Mesenchymal stem cell (in vitro differentiated cells and primary cell): ENCODE measurements around the gene TLL1.

Experiments used
- DNase-seq: peaks from one replicate; pipeline ENCODE4 v3.0.0-alpha.2; 2013
- H2AFZ ChIP-seq: one replicate; pipeline ENCODE4 v1.6.1; 2013; ENCODE audit warnings: low read depth, mild to moderate bottlenecking, control low read depth, inconsistent platforms, low read length, moderate library complexity
- H2AK5ac ChIP-seq: 2 replicates; pipeline ENCODE4 v1.6.1; 2013; ENCODE audit warnings: low read length, moderate library complexity, mild to moderate bottlenecking, inconsistent platforms; ENCODE audit not compliant: severe bottlenecking
- H2BK120ac ChIP-seq: one replicate; pipeline ENCODE4 v1.6.1; 2013; ENCODE audit warnings: low read depth, mild to moderate bottlenecking, inconsistent platforms, low read length, moderate library complexity
- H2BK12ac ChIP-seq, 2 experiments: one replicate each; pipeline ENCODE4 v1.6.1; 2013; ENCODE audit warnings: inconsistent platforms in 2 of 2, low read length in 2 of 2, mild to moderate bottlenecking in 2 of 2, moderate library complexity in 2 of 2, control low read depth in 1 of 2
- H2BK15ac ChIP-seq: one replicate; pipeline ENCODE4 v1.6.1; 2013; ENCODE audit warnings: mild to moderate bottlenecking, low read depth, inconsistent platforms; ENCODE audit not compliant: poor library complexity, severe bottlenecking
- H2BK5ac ChIP-seq: 2 replicates; pipeline ENCODE4 v1.6.1; 2013; ENCODE audit warnings: low read depth, mild to moderate bottlenecking, low read length, control low read depth, inconsistent platforms; ENCODE audit not compliant: poor library complexity, severe bottlenecking
- H3K14ac ChIP-seq, 2 experiments: one replicate each; pipeline ENCODE4 v1.6.1; 2013; ENCODE audit warnings: inconsistent platforms in 2 of 2, low read length in 2 of 2, control low read depth in 1 of 2, mild to moderate bottlenecking in 1 of 2, moderate library complexity in 1 of 2
- H3K18ac ChIP-seq, 2 experiments: one replicate each; pipeline ENCODE4 v1.6.1; 2013; ENCODE audit warnings: inconsistent platforms in 2 of 2, low read length in 2 of 2, control low read depth in 1 of 2, low read depth in 1 of 2, mild to moderate bottlenecking in 1 of 2
- H3K23ac ChIP-seq, 2 experiments: one replicate each; pipeline ENCODE4 v1.6.1; 2013; ENCODE audit warnings: inconsistent platforms in 2 of 2, low read length in 2 of 2, mild to moderate bottlenecking in 2 of 2, moderate library complexity in 2 of 2, control low read depth in 1 of 2
- H3K27ac ChIP-seq: 2 replicates; pipeline ENCODE4 v1.5.1; 2013; ENCODE audit warnings: mild to moderate bottlenecking, moderate library complexity, low read length, control low read depth, inconsistent platforms; ENCODE audit not compliant: poor library complexity, severe bottlenecking
- H3K27me3 ChIP-seq, 2 experiments: 2 replicates each; pipeline versions ENCODE4 v1.6.1 to v1.7.0; 2013; ENCODE audit warnings: low read length in 2 of 2, mild to moderate bottlenecking in 2 of 2, moderate library complexity in 2 of 2, control low read depth in 1 of 2, inconsistent platforms in 1 of 2; ENCODE audit not compliant: control insufficient read depth in 1 of 2, insufficient read depth in 1 of 2
- H3K36me3 ChIP-seq, 2 experiments: 2 replicates each; pipeline versions ENCODE4 v1.6.1 to v1.7.0; 2013; ENCODE audit warnings: low read length in 2 of 2, control low read depth in 1 of 2, inconsistent platforms in 1 of 2, low read depth in 1 of 2, mild to moderate bottlenecking in 1 of 2; ENCODE audit not compliant: insufficient read depth in 2 of 2, control insufficient read depth in 1 of 2
- H3K4ac ChIP-seq, 2 experiments: one replicate each; pipeline ENCODE4 v1.6.1; 2013; ENCODE audit warnings: inconsistent platforms in 2 of 2, low read length in 2 of 2, mild to moderate bottlenecking in 2 of 2, moderate library complexity in 2 of 2, control low read depth in 1 of 2, low read depth in 1 of 2
- H3K4me1 ChIP-seq: 2 replicates; pipeline ENCODE4 v1.6.1; 2013; ENCODE audit warnings: low read depth, low read length, control low read depth; ENCODE audit not compliant: control insufficient read depth, insufficient read depth
- H3K4me2 ChIP-seq: 2 replicates; pipeline ENCODE4 v1.6.1; 2013; ENCODE audit warnings: low read length, mild to moderate bottlenecking, inconsistent platforms; ENCODE audit not compliant: poor library complexity, severe bottlenecking
- H3K4me3 ChIP-seq, 2 experiments: 2 replicates each; pipeline versions ENCODE4 v1.5.1 to v1.7.0; 2013; ENCODE audit warnings: low read length in 2 of 2, mild to moderate bottlenecking in 2 of 2, control low read depth in 1 of 2, low read depth in 1 of 2; ENCODE audit not compliant: insufficient read depth in 1 of 2
- H3K79me1 ChIP-seq: replicated peaks from 2 replicates; pipeline ENCODE4 v1.6.1; 2013; ENCODE audit warnings: mild to moderate bottlenecking, control low read depth, low read length, inconsistent platforms; ENCODE audit not compliant: poor library complexity, severe bottlenecking
- H3K9ac ChIP-seq: 2 replicates; pipeline ENCODE4 v1.7.0; 2013; ENCODE audit warnings: mild to moderate bottlenecking, low read length, moderate library complexity
- H3K9me3 ChIP-seq: 2 replicates; pipeline ENCODE4 v1.7.0; 2013; ENCODE audit warnings: mild to moderate bottlenecking, low read length; ENCODE audit not compliant: control insufficient read depth
- H4K8ac ChIP-seq: one replicate; pipeline ENCODE4 v1.6.1; 2013; ENCODE audit warnings: inconsistent platforms, mild to moderate bottlenecking, low read length, moderate library complexity
- H4K91ac ChIP-seq: one replicate; pipeline ENCODE4 v1.6.1; 2013; ENCODE audit warnings: mild to moderate bottlenecking, low read length, inconsistent platforms
- WGBS: methylation state at CpG from one replicate; pipeline ENCODE4 v1.1.7; 2013; ENCODE audit warnings: mixed read lengths; 5-methylcytosine and 5-hydroxymethylcytosine counted together

Gene TLL1

GRCh38 chr4:165874072-165874790, 1.2 kb downstream of the TLL1 start:
- Histone ChIP-seq H2BK5ac (no peak overlapping the region), H3K9ac (peak overlapping the region; percentile 27), H4K91ac (no peak overlapping the region), H2AK5ac (no peak overlapping the region), H3K36me3 (no peaks in the 10 kb centered on the region), H3K23ac (peak overlapping the region in 1 of 2 experiments; percentile 1), H3K27me3 (peaks cover 0 to 61% of the 10 kb centered on the region in 2 experiments), H3K27ac (no peak overlapping the region), H2BK120ac (no peak overlapping the region), H2BK15ac (no peak overlapping the region), H3K14ac (no peak overlapping the region), H3K4me1 (peaks cover 12% of the 10 kb centered on the region), H3K4me2 (peak overlapping the region; percentile 100), H3K79me1 (no peaks in the 10 kb centered on the region), H3K4ac (no peak overlapping the region), H2BK12ac (no peak overlapping the region), H4K8ac (no peak overlapping the region), H3K9me3 (no peaks in the 10 kb centered on the region), H3K18ac (no peak overlapping the region), H2AFZ (no peak overlapping the region), H3K4me3 (peak overlapping the region; percentile 78 to 84)
- WGBS, result under 1% methylated on average over 26 of the region's 27 CpGs
- peak; percentile 14 for DNase-seq

- Histone ChIP-seq H3K9ac (peak overlapping the region; percentile 27), H3K4me1 (peaks cover 12% of the 10 kb centered on the region), H3K23ac (peak overlapping the region in 1 of 2 experiments; percentile 1), H3K14ac (no peak overlapping the region), H2AK5ac (no peak overlapping the region), H3K27ac (no peak overlapping the region), H2AFZ (no peak overlapping the region), H3K4me2 (peak overlapping the region; percentile 100), H4K8ac (no peak overlapping the region), H2BK5ac (no peak overlapping the region), H2BK12ac (no peak overlapping the region), H2BK15ac (no peak overlapping the region), H3K36me3 (no peaks in the 10 kb centered on the region), H3K4me3 (peak overlapping the region; percentile 54 to 84), H3K9me3 (no peaks in the 10 kb centered on the region), H2BK120ac (no peak overlapping the region), H3K4ac (no peak overlapping the region), H3K27me3 (peaks cover 0 to 55% of the 10 kb centered on the region in 2 experiments), H3K18ac (no peak overlapping the region), H4K91ac (no peak overlapping the region), H3K79me1 (no peaks in the 10 kb centered on the region)
- 6% methylated on average over 35 of the region's 38 CpGs for WGBS
- peak; percentile 13 for DNase-seq
Observed at GRCh38 chr4:165874791-165875371, 1.8 kb downstream of the TLL1 start.

- no peak overlapping the region for H4K91ac ChIP-seq
- H3K4me2 ChIP-seq, result peak overlapping the region; percentile 42
- H3K18ac ChIP-seq, result no peak overlapping the region
- no peak overlapping the region for H3K9ac ChIP-seq
- no peaks in the 10 kb centered on the region for H3K36me3 ChIP-seq
- H3K14ac ChIP-seq, result no peak overlapping the region
- no peak overlapping the region for H2BK5ac ChIP-seq
- no peak overlapping the region for H2AFZ ChIP-seq
- H3K4me1 ChIP-seq, result peaks cover 12% of the 10 kb centered on the region
- H3K79me1 ChIP-seq, result no peaks in the 10 kb centered on the region
- no peak overlapping the region for H2BK15ac ChIP-seq
- H2BK120ac ChIP-seq, result no peak overlapping the region
- H2AK5ac ChIP-seq, result no peak overlapping the region
- no peak overlapping the region for H2BK12ac ChIP-seq
- H3K27me3 ChIP-seq, result peaks cover 0 to 49% of the 10 kb centered on the region in 2 experiments
- 90% methylated on average over 1 of the region's 2 CpGs for WGBS
- H3K27ac ChIP-seq, result no peak overlapping the region
- no peak overlapping the region for H3K23ac ChIP-seq
- H3K4me3 ChIP-seq, result no peak overlapping the region
- H4K8ac ChIP-seq, result no peak overlapping the region
- no peaks in the 10 kb centered on the region for H3K9me3 ChIP-seq
- H3K4ac ChIP-seq, result no peak overlapping the region
- DNase-seq, result no peak
Observed at GRCh38 chr4:165875446-165875845, 2.4 kb downstream of the TLL1 start.

- WGBS, result 100% methylated on average over 1 of the region's 2 CpGs
Observed at GRCh38 chr4:165877286-165877685, 4.2 kb downstream of the TLL1 start.

More at GRCh38 chr4:165877286-165877685, 4.2 kb downstream of the TLL1 start:
- Histone ChIP-seq H2BK15ac (no peak overlapping the region), H4K8ac (no peak overlapping the region), H3K4ac (no peak overlapping the region), H3K4me2 (no peak overlapping the region), H2BK5ac (no peak overlapping the region), H3K9me3 (no peaks in the 10 kb centered on the region), H4K91ac (no peak overlapping the region), H2BK120ac (no peak overlapping the region), H2AK5ac (no peak overlapping the region), H2AFZ (no peak overlapping the region), H3K79me1 (no peaks in the 10 kb centered on the region), H3K27ac (no peak overlapping the region), H3K23ac (no peak overlapping the region), H3K14ac (no peak overlapping the region), H3K36me3 (no peaks in the 10 kb centered on the region), H3K18ac (no peak overlapping the region), H3K4me3 (no peak overlapping the region), H3K4me1 (peaks cover 12% of the 10 kb centered on the region), H3K27me3 (peaks cover 0 to 31% of the 10 kb centered on the region in 2 experiments), H2BK12ac (no peak overlapping the region), H3K9ac (no peak overlapping the region)
- DNase-seq, result no peak
